AG09319 (cell line): Measurements from ENCODE around the gene CTSW.

Experiments
- DNase-seq: peaks from one replicate; pipeline ENCODE4 v3.0.0-alpha.2; 2010; ENCODE audit warnings: low read depth; ENCODE audit errors: extremely low read depth
- TF ChIP-seq, protein P1 (sequence below): IDR thresholded peaks from 2 replicates; pipeline ENCODE4 v1.5.1; 2011; ENCODE audit warnings: low read depth, mild to moderate bottlenecking, inconsistent platforms, low read length, moderate library complexity

CTSW gene

DNA sequence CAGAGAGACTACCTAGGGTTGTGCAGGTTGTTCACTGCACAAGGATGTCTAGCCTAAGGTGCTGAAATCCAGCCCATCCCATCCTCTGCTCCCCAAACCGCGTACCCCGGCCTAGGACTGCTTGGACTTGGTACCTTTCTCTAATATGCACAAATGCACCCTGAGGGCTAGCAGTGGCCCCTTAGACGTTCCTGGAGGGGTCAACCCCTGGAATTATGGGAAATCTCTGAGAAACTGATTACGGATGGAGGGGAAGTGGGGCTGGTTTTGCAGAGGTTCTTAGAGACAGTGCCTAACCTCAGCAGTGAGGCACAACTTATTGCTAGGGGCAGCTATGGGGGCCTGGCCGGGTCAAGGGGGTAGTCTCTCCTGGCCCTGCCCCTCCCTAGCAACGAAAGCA is 36.8 kb downstream of the CTSW start:
- TF ChIP-seq, protein P1, sequence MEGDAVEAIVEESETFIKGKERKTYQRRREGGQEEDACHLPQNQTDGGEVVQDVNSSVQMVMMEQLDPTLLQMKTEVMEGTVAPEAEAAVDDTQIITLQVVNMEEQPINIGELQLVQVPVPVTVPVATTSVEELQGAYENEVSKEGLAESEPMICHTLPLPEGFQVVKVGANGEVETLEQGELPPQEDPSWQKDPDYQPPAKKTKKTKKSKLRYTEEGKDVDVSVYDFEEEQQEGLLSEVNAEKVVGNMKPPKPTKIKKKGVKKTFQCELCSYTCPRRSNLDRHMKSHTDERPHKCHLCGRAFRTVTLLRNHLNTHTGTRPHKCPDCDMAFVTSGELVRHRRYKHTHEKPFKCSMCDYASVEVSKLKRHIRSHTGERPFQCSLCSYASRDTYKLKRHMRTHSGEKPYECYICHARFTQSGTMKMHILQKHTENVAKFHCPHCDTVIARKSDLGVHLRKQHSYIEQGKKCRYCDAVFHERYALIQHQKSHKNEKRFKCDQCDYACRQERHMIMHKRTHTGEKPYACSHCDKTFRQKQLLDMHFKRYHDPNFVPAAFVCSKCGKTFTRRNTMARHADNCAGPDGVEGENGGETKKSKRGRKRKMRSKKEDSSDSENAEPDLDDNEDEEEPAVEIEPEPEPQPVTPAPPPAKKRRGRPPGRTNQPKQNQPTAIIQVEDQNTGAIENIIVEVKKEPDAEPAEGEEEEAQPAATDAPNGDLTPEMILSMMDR, result no peak
- no peak for DNase-seq

DNA sequence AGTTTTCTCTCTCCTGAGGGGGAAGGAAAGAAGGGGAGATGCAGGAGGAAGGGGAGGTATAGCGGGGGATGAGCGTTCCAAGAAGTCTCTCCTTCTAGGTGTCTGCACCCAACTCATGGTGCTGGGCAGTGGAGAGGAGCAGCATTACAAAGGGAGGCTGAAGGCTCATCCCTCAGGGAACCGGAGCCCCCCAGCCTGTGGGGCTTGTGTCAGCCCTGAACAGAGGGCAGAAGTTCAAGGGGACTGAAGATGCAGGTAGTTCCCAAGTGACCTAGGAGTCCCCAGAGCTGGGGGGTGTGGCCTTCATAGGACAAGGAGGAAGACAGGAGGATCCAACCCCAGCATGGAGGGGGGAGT is 37.4 kb downstream of the CTSW start:
- TF ChIP-seq, protein P1, result no peak
- DNase-seq, result no peak

DNA sequence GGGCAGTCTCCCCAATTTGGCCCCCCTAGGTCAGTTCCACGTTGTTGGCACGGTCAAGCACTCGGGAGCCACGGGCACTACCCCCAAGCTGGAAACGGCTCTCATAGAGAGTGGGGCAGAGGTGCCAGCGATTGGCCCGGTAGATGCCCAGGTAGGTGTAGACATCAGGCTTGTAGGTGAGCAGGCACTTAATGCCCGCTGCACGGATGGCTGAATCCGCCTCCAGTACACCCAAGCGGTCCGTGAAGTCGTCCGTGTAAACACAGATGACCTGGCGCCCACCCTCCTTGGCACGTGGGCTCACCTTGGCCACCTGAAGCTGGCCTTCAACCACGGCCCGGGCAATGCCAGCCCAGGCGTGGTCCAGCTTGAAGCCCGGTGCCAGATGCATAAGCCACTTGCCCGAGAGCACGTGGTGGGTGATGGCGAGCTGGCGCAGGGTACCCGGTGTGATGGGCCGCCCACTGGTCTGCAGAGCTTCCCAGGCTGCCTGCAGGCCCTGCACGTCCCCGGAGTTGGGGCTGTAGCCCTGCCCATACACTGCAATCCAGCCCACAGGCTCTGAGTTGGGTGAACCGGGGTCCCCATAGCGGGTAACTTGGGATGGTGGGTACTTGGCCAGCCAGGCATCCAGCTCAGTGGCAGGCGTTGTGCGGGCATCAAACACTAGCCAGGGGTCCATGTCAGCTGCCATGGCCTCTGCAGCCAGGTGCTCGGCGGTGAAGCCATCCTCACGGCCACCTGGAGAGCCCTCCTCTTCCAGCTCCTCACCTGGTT is 38.0 kb downstream of the CTSW start:
- TF ChIP-seq, protein P1, result no peak
- no peak for DNase-seq

GRCh38 chr11:65918211-65919140 is 38.8 kb downstream of the CTSW start, which contains the start of gene C11orf68:
Gene C11orf68, minus strand, starts transcription at chr11:65919062. Its CDS starts 31 bp downstream, at chr11:65919031.
- DNase-seq, result no peak
- TF ChIP-seq, protein P1, result no peak

GRCh38 chr11:65919141-65919572 is 39.5 kb downstream of the CTSW start, which contains the start of gene DRAP1:
Gene DRAP1, plus strand, starts transcription at chr11:65919426. Its CDS starts 76 bp downstream, at chr11:65919502.
- peak; percentile 97 for DNase-seq
- TF ChIP-seq, protein P1, result no peak

DNA sequence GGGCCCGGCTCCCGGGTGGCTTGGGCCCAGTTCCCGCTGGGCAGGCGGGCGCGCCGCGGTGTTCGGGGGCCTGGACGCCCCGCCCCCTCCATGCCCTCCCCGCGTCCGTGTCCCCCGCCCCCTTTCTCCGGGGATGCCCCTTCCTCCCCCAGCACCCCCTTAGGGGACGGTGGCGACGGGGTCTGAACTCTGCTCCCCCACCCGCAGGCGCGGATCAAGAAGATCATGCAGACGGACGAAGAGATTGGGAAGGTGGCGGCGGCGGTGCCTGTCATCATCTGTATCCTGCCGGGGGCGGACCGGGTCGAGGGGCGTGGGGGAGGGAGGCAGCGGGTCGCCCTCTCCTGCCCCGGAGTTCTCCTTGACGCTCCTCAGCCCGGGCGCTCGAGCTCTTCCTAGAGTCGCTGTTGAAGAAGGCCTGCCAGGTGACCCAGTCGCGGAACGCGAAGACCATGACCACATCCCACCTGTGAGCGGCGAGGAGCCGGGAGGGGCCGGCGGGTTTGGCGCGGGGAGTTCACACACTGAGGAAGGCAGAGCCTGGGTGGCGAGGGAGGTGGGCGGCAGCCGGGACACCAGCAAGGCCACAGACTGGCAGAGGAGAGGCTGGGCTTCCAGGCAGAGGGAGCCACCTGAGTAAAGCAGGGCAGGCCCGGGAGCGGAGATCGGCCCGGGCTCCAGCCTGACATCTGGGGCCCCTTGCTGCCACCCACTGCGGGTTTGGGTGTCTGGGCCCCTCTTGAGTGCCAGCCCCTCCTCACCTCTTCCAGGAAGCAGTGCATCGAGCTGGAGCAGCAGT is 40.1 kb downstream of the CTSW start:
- TF ChIP-seq, protein P1, result no peak
- no peak for DNase-seq
